Activated CD4-positive, alpha-beta T cell treated with anti-CD3 and anti-CD28 coated beads, Interleukin-2, amount 50 U/mL, for 4 hours (primary cell): ENCODE measurements around the gene GPR139.

Experiments
- DNase-seq, 2 experiments: peaks; one replicate each; pipeline ENCODE4 v3.0.0-alpha.2; 2020

The GPR139 gene

GRCh38 chr16:20073203-20074098 lies at the start of gene GPR139:
Gene GPR139 (minus strand): TSS chr16:20073890. CDS start chr16:20073616, 274 bp downstream.
- no peak for DNase-seq

- DNase-seq = no peak
Observed at GRCh38 chr16:20122011-20122410, 48.3 kb upstream of the GPR139 start.

- no peak for DNase-seq
Observed at GRCh38 chr16:20114356-20114755, 40.7 kb upstream of the GPR139 start.

- DNase-seq = no peak
Observed at GRCh38 chr16:20111143-20111542, 37.5 kb upstream of the GPR139 start.

GRCh38 chr16:20107083-20107482 lies 33.4 kb upstream of the GPR139 start:
- no peak for DNase-seq

- no peak for DNase-seq
Observed at GRCh38 chr16:20104563-20105183, 31.0 kb upstream of the GPR139 start.

- DNase-seq = no peak
Observed at GRCh38 chr16:20102521-20102920, 28.8 kb upstream of the GPR139 start.

GRCh38 chr16:20102021-20102420 lies 28.3 kb upstream of the GPR139 start:
- DNase-seq = no peak

GRCh38 chr16:20099375-20099774 lies 25.7 kb upstream of the GPR139 start:
- no peak for DNase-seq

- DNase-seq = no peak
Observed at GRCh38 chr16:20094157-20094556, 20.5 kb upstream of the GPR139 start.

- DNase-seq = no peak
Observed at GRCh38 chr16:20089246-20089965, 15.7 kb upstream of the GPR139 start.

GRCh38 chr16:20084624-20085226 lies 11.0 kb upstream of the GPR139 start:
- no peak for DNase-seq

- no peak for DNase-seq
Observed at GRCh38 chr16:20079106-20079505, 5.4 kb upstream of the GPR139 start.

GRCh38 chr16:20075243-20075642 lies 1.6 kb upstream of the GPR139 start:
- no peak for DNase-seq

GRCh38 chr16:20074099-20074991 lies 655 bp upstream of the GPR139 start:
- DNase-seq = no peak

- DNase-seq = no peak
Observed at GRCh38 chr16:20072874-20073202, 852 bp downstream of the GPR139 start.

- no peak for DNase-seq
Observed at GRCh38 chr16:20072146-20072873, 1.4 kb downstream of the GPR139 start.

GRCh38 chr16:20064931-20065330 lies 8.8 kb downstream of the GPR139 start:
- DNase-seq = no peak

- DNase-seq = no peak
Observed at GRCh38 chr16:20064520-20064919, 9.2 kb downstream of the GPR139 start.

GRCh38 chr16:20061132-20061531 lies 12.6 kb downstream of the GPR139 start:
- DNase-seq = no peak

GRCh38 chr16:20056436-20056835 lies 17.3 kb downstream of the GPR139 start:
- DNase-seq = no peak

GRCh38 chr16:20053336-20053735 lies 20.4 kb downstream of the GPR139 start:
- no peak for DNase-seq
